ENCODE measurements around the gene HDAC7. TPM values are rescaled to one million over a fixed set of nuclear protein-coding genes. Genes with fewer than 3 reads are reported as not detected.

Gene HDAC7
- total and polyA plus RNA-seq, 2 donors (not counting 1 experiment from before 2014, with no cell fraction given): 28.1 to 31.6 TPM

DNA sequence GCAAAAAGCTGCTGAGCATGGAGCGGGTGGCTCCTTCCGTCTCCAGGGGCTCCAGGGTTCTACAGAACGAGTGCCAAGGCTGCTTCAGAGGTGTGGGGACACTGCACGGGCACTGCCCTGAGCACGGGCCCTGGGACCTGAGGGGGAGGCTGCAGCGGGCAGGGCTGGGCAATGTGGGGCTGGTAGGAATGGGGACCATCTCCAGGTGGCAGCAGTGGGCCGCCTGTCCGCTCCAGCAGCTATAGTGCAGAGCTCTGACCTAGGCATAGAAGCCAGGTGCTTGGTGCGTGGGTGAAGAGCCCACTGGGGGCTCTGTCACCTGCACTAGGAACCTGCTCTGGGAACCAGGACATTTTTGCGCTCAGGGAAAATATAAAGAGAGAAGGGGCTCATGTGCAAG is 22.3 kb downstream of the HDAC7 start:
- Histone ChIP-seq H3K4me3 (replicated peaks in 1 of 4; ENCODE audit: control extremely low read depth in 1 of 4, insufficient read depth in 1 of 4, low read depth in 3 of 4, low read length in 4 of 4) (no peak overlapping the region), H3K9ac (ENCODE audit: insufficient read depth, low read length) (no peak overlapping the region), H4K20me1 (ENCODE audit: control insufficient read depth, extremely low read depth, insufficient read depth, low read length) (no peaks in the 10 kb centered on the region), H3K4me1 (ENCODE audit: control insufficient read depth, extremely low read depth, insufficient read depth, low read length) (no peaks in the 10 kb centered on the region), H3K27ac (ENCODE audit: insufficient read depth, low read length) (no peak overlapping the region), H3K36me3 (ENCODE audit: control insufficient read depth, insufficient read depth, low read length) (peaks cover 43% of the 10 kb centered on the region), H3K27me3 (ENCODE audit: control insufficient read depth, insufficient read depth, low read length) (no peaks in the 10 kb centered on the region), H3K79me2 (ENCODE audit: control insufficient read depth, insufficient read depth, low read length) (peaks cover 39% of the 10 kb centered on the region), H2AFZ (ENCODE audit: low read length) (no peak overlapping the region), H3K9me3 (ENCODE audit: control insufficient read depth, insufficient read depth, low read depth, low read length) (no peaks in the 10 kb centered on the region), H3K4me2 (ENCODE audit: extremely low read depth, insufficient read depth, low read length) (no peak overlapping the region)
- DNase-seq (ENCODE audit: low read depth in 2 of 2): no peak
- no peak for TF ChIP-seq EZH2 (IDR thresholded peaks at IDR 0.05; ENCODE audit: low read length, missing control alignments)
- TF ChIP-seq, protein P1, sequence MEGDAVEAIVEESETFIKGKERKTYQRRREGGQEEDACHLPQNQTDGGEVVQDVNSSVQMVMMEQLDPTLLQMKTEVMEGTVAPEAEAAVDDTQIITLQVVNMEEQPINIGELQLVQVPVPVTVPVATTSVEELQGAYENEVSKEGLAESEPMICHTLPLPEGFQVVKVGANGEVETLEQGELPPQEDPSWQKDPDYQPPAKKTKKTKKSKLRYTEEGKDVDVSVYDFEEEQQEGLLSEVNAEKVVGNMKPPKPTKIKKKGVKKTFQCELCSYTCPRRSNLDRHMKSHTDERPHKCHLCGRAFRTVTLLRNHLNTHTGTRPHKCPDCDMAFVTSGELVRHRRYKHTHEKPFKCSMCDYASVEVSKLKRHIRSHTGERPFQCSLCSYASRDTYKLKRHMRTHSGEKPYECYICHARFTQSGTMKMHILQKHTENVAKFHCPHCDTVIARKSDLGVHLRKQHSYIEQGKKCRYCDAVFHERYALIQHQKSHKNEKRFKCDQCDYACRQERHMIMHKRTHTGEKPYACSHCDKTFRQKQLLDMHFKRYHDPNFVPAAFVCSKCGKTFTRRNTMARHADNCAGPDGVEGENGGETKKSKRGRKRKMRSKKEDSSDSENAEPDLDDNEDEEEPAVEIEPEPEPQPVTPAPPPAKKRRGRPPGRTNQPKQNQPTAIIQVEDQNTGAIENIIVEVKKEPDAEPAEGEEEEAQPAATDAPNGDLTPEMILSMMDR (conservative IDR thresholded peaks at IDR 0.05 in 1 of 2, IDR thresholded peaks at IDR 0.05 in 1 of 2; ENCODE audit: low read depth in 1 of 2, low read length in 2 of 2): peak; percentile 9 to 26

DNA sequence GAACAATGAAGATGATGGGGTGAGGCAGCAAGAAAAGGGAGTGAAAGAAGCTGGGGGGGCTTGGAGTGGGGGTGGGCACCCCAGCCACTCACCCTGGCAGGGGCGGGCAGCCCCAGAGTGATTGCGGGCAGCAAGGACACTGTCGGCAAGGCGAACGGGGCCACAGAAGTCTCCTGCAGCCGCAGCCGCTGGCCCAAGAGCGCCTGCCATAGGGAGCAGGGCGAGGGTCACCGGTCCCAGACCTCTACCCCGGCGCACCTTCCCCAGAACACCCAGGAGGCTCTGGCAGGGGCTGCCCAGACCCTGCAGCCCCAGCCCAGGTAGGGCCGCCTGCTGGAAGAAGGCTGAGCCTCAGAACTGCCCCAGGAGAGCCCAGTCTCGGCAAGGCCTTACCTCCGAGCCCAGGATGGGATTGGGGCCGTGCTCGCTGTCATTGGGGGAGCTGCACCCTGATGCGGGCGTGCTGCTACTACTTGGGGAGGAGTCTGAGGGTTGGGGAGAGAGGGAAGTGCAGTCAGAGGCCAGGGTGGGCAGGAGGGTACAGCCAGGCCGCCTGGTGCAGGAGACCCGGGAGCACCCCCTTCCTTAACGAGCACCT is 23.8 kb downstream of the HDAC7 start:
- peaks cover 24% of the 10 kb centered on the region for H3K79me2 ChIP-seq (ENCODE audit: control insufficient read depth, insufficient read depth, low read length)
- no peak for TF ChIP-seq EZH2 (IDR thresholded peaks at IDR 0.05; ENCODE audit: low read length, missing control alignments)
- TF ChIP-seq, protein P1 (conservative IDR thresholded peaks at IDR 0.05 in 1 of 2, IDR thresholded peaks at IDR 0.05 in 1 of 2; ENCODE audit: low read depth in 1 of 2, low read length in 2 of 2): no peak
- H4K20me1 ChIP-seq (ENCODE audit: control insufficient read depth, extremely low read depth, insufficient read depth, low read length): no peaks in the 10 kb centered on the region
- H2AFZ ChIP-seq (ENCODE audit: low read length): no peak overlapping the region
- no peak overlapping the region for H3K27ac ChIP-seq (ENCODE audit: insufficient read depth, low read length)
- H3K9me3 ChIP-seq (ENCODE audit: control insufficient read depth, insufficient read depth, low read depth, low read length): no peaks in the 10 kb centered on the region
- DNase-seq (ENCODE audit: low read depth in 2 of 2): no peak
- peaks cover 55% of the 10 kb centered on the region for H3K36me3 ChIP-seq (ENCODE audit: control insufficient read depth, insufficient read depth, low read length)
- no peaks in the 10 kb centered on the region for H3K27me3 ChIP-seq (ENCODE audit: control insufficient read depth, insufficient read depth, low read length)
- H3K4me2 ChIP-seq (ENCODE audit: extremely low read depth, insufficient read depth, low read length): no peak overlapping the region
- H3K9ac ChIP-seq (ENCODE audit: insufficient read depth, low read length): no peak overlapping the region
- no peak overlapping the region for H3K4me3 ChIP-seq (replicated peaks in 1 of 4; ENCODE audit: control extremely low read depth in 1 of 4, insufficient read depth in 1 of 4, low read depth in 3 of 4, low read length in 4 of 4)
- no peaks in the 10 kb centered on the region for H3K4me1 ChIP-seq (ENCODE audit: control insufficient read depth, extremely low read depth, insufficient read depth, low read length)

DNA sequence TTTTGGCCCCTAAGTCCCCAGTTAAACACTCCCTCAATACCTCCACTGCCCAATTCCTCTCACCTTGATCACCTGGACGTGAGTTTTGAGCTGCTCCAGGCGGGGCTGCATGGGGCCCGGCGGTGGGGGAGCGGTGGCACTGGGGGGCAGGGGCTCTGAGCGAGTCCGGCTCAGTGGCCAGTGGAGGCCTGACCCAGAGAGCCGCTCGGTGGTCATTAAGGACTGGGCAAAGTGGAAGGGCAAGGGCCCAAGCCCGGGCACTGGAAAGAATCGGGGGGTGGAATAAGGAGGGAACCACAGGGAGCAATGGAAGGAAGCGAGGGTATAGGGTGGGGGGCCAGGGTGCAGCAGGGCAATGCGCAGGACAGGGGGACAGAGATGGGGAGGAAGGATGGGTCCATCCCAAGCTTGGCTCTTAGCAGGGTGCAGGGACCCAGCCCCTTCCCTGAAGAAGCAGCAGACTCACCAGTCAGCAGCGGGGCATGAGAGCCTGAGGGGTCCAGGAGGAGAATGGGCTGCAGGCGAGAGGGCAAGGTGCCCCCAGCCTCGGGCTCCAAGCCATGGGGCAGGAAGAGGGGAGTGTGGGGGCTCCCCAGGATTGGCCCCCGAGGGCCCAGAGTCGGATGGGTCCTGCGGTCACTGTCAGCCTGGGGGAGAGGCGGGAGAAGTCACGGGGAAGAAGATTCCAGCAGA is 24.4 kb downstream of the HDAC7 start:
- no peak overlapping the region for H3K4me2 ChIP-seq (ENCODE audit: extremely low read depth, insufficient read depth, low read length)
- H3K36me3 ChIP-seq (ENCODE audit: control insufficient read depth, insufficient read depth, low read length): peaks cover 56% of the 10 kb centered on the region
- no peaks in the 10 kb centered on the region for H3K4me1 ChIP-seq (ENCODE audit: control insufficient read depth, extremely low read depth, insufficient read depth, low read length)
- DNase-seq (ENCODE audit: low read depth in 2 of 2): no peak
- H4K20me1 ChIP-seq (ENCODE audit: control insufficient read depth, extremely low read depth, insufficient read depth, low read length): no peaks in the 10 kb centered on the region
- H3K9me3 ChIP-seq (ENCODE audit: control insufficient read depth, insufficient read depth, low read depth, low read length): no peaks in the 10 kb centered on the region
- H2AFZ ChIP-seq (ENCODE audit: low read length): no peak overlapping the region
- no peaks in the 10 kb centered on the region for H3K27me3 ChIP-seq (ENCODE audit: control insufficient read depth, insufficient read depth, low read length)
- no peak overlapping the region for H3K9ac ChIP-seq (ENCODE audit: insufficient read depth, low read length)
- H3K27ac ChIP-seq (ENCODE audit: insufficient read depth, low read length): no peak overlapping the region
- TF ChIP-seq EZH2 (IDR thresholded peaks at IDR 0.05; ENCODE audit: low read length, missing control alignments): no peak
- TF ChIP-seq, protein P1 (conservative IDR thresholded peaks at IDR 0.05 in 1 of 2, IDR thresholded peaks at IDR 0.05 in 1 of 2; ENCODE audit: low read depth in 1 of 2, low read length in 2 of 2): no peak
- peaks cover 18% of the 10 kb centered on the region for H3K79me2 ChIP-seq (ENCODE audit: control insufficient read depth, insufficient read depth, low read length)
- no peak overlapping the region for H3K4me3 ChIP-seq (replicated peaks in 1 of 4; ENCODE audit: control extremely low read depth in 1 of 4, insufficient read depth in 1 of 4, low read depth in 3 of 4, low read length in 4 of 4)
